GM12878 (cell line): Measurements from ENCODE around the gene FGFBP1.

ENCODE experiments used
- JUNB ChIP-seq: IDR thresholded peaks from 2 replicates; pipeline ENCODE4 v1.6.1; 2016; ENCODE audit warnings: antibody characterized with exemption, mild to moderate bottlenecking
- MEF2A ChIP-seq: IDR thresholded peaks from 2 replicates; pipeline ENCODE4 v1.6.1; 2011; ENCODE audit warnings: low read depth, mild to moderate bottlenecking, low read length, moderate library complexity; ENCODE audit not compliant: insufficient read depth
- MTA2 ChIP-seq: fragments of 450-650 bp; IDR thresholded peaks from 2 replicates; pipeline ENCODE4 v1.6.1; 2016; ENCODE audit warnings: low read depth, mild to moderate bottlenecking, moderate library complexity
- MXI1 ChIP-seq: fragments of 150-350 bp; IDR thresholded peaks from 2 replicates; pipeline ENCODE4 v1.6.1; 2011; ENCODE audit warnings: low read depth, mild to moderate bottlenecking, inconsistent platforms, low read length, improper control_type of control experiment
- PAX5 ChIP-seq: IDR thresholded peaks from 2 replicates; pipeline ENCODE4 v1.6.1; 2011; ENCODE audit warnings: low read depth, low read length, borderline replicate concordance
- TF ChIP-seq, protein P1 (sequence below), 3 experiments: IDR thresholded peaks in 2 of 3; conservative IDR thresholded peaks in 1 of 3; 2 replicates each; pipeline ENCODE4 v1.5.1; 2011; ENCODE audit warnings: low read depth in 3 of 3, low read length in 3 of 3, mild to moderate bottlenecking in 3 of 3, control low read depth in 2 of 3, moderate library complexity in 2 of 3, inconsistent platforms in 1 of 3, mixed read lengths in 1 of 3; ENCODE audit not compliant: control insufficient read depth in 2 of 3, insufficient read depth in 1 of 3; ENCODE audit errors: extremely low read depth in 1 of 3
- TF ChIP-seq, protein P2 (sequence below): IDR thresholded peaks from 2 replicates; pipeline ENCODE4 v1.6.1; 2012; ENCODE audit warnings: mild to moderate bottlenecking, low read depth, low read length
- TF ChIP-seq, protein P3 (sequence below): IDR thresholded peaks from 2 replicates; pipeline ENCODE4 v1.6.1; 2012; ENCODE audit warnings: low read depth, low read length, improper control_type of control experiment

DNA sequence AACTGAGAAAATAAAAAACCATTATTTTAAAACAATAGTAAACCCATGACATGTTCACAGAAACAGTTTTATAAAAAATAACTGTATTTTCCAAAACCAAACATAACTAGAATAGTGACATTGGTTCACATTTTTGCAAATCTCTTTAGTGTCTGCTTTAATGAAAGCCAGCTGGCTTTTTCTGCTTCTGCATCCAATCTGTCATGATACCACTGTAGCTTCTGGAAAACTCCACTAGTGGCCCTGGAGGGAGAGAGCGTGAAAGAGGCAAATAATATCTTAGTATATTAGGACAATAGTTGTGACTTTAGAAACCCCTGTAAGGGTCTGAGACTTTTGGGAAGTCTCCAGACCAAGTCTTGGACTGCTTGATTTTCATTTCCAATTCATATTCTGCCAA lies 31.1 kb downstream of the FGFBP1 start:
- TF ChIP-seq, protein P1, sequence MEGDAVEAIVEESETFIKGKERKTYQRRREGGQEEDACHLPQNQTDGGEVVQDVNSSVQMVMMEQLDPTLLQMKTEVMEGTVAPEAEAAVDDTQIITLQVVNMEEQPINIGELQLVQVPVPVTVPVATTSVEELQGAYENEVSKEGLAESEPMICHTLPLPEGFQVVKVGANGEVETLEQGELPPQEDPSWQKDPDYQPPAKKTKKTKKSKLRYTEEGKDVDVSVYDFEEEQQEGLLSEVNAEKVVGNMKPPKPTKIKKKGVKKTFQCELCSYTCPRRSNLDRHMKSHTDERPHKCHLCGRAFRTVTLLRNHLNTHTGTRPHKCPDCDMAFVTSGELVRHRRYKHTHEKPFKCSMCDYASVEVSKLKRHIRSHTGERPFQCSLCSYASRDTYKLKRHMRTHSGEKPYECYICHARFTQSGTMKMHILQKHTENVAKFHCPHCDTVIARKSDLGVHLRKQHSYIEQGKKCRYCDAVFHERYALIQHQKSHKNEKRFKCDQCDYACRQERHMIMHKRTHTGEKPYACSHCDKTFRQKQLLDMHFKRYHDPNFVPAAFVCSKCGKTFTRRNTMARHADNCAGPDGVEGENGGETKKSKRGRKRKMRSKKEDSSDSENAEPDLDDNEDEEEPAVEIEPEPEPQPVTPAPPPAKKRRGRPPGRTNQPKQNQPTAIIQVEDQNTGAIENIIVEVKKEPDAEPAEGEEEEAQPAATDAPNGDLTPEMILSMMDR (IDR thresholded peaks at IDR 0.05 in 2 of 3, conservative IDR thresholded peaks at IDR 0.05 in 1 of 3; ENCODE audit: control insufficient read depth in 2 of 3, extremely low read depth in 1 of 3, insufficient read depth in 1 of 3, low read depth in 3 of 3, low read length in 3 of 3) = no peak
- TF ChIP-seq MTA2 = no peak
- TF ChIP-seq MEF2A = no peak
- no peak for TF ChIP-seq PAX5
- TF ChIP-seq JUNB = no peak
- TF ChIP-seq MXI1 = no peak
- TF ChIP-seq, protein P2, sequence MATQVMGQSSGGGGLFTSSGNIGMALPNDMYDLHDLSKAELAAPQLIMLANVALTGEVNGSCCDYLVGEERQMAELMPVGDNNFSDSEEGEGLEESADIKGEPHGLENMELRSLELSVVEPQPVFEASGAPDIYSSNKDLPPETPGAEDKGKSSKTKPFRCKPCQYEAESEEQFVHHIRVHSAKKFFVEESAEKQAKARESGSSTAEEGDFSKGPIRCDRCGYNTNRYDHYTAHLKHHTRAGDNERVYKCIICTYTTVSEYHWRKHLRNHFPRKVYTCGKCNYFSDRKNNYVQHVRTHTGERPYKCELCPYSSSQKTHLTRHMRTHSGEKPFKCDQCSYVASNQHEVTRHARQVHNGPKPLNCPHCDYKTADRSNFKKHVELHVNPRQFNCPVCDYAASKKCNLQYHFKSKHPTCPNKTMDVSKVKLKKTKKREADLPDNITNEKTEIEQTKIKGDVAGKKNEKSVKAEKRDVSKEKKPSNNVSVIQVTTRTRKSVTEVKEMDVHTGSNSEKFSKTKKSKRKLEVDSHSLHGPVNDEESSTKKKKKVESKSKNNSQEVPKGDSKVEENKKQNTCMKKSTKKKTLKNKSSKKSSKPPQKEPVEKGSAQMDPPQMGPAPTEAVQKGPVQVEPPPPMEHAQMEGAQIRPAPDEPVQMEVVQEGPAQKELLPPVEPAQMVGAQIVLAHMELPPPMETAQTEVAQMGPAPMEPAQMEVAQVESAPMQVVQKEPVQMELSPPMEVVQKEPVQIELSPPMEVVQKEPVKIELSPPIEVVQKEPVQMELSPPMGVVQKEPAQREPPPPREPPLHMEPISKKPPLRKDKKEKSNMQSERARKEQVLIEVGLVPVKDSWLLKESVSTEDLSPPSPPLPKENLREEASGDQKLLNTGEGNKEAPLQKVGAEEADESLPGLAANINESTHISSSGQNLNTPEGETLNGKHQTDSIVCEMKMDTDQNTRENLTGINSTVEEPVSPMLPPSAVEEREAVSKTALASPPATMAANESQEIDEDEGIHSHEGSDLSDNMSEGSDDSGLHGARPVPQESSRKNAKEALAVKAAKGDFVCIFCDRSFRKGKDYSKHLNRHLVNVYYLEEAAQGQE = no peak
- TF ChIP-seq, protein P3, sequence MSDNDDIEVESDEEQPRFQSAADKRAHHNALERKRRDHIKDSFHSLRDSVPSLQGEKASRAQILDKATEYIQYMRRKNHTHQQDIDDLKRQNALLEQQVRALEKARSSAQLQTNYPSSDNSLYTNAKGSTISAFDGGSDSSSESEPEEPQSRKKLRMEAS = no peak
